Left renal cortex interstitium (tissue), 4 donors: ENCODE results near the gene FOXD1. TPM values are rescaled to one million over a fixed set of nuclear protein-coding genes. Genes with fewer than 3 reads are reported as not detected.
"Not testable (repeated sequence)": the region's sequence is repeated elsewhere in the genome, so short reads cannot be mapped to it uniquely, and the experiment has no call there.

Experiments used
- DNase-seq, 4 donors: peaks; one replicate each; pipeline ENCODE4 v3.0.0-alpha.2; 2013; ENCODE audit warnings: low read depth in 4 of 4, low spot score in 2 of 4, missing footprints in 1 of 4
- polyA plus RNA-seq, 4 donors: library from polyadenylated mRNA; unstranded; fragments of 120-200 nt; gene quantifications; one replicate each; pipeline ENCODE4 v1.2.1, GENCODE V29; 2013; ENCODE audit not compliant: insufficient read length in 4 of 4

FOXD1 gene
- polyA plus RNA-seq, 4 donors, result 7.9 to 23.6 (median 15.2) TPM

DNA sequence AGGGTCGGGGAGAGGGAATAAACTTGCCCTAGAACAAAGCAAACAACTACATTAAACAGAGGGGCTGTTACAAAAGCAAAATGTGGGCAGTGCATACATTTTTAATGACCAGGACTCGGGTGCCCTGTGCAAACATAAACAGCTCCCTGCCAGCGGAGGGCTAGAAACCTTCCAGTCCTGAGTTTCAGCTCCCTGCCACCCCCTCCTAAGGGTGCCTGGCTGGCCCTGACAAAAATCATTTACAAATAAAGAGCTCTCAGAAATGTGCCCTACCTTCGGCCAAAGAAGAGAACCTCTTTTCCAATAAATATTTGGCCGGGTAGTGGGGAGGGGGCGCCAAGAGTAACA is 29.5 kb downstream of the FOXD1 start:
- DNase-seq, result no peak

DNA sequence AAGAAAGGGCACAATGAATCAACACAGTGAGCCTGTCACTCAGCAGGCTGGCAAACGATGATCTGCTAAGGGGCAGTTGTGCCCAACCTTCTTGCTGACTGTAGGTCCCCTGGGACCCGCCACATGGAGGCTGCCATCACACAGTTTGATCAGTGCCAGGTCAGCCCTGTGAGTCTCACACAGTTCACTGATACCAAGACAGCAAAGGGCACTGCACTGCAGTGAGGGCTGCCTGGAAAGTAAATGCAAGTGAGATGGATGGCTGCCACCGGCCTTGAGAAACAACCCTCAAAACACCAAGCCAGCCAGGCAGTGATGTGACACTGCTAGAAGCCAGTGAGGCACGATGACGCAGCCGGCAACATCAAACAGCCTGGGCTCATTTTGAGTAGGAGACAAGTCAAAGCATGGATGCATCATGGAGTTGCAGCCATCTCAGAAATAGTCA is 30.3 kb downstream of the FOXD1 start:
- DNase-seq, result no peak

DNA sequence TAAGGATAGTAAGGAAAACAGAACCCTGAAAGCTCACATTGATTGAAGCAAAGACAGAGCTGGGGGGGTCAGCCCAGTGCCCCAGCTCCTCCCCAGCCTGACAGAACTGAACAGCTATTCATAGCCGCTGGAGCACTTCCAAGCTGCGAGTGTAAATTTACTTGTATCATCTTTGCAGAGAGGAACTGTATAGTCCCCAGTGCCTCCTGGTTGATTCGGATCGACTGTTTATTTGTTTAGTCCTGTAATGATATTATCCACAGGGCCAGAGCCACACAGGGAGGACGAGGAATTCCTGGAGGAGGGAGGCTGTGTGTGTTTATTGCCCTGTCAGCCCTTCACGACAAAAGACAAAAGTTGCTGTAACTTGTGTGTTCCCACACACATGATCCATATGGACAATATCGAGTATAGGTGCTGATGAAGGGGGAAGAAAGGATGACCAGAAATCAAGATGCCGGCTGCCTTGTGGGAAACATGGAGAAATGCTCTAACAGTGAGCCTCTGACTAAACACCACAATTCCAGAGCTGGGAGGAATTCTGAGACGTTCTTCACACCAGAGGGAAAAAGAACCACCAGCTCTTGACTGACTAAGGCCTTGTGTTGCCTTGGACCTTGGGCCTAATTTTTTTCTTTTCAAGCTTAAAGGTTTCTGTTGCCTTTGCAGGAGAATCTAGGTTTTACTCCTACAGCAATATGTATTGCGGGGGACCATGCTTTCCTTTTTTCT is 31.1 kb downstream of the FOXD1 start:
- no peak for DNase-seq

GRCh38 chr5:73415617-73416016 is 33.0 kb downstream of the FOXD1 start:
- DNase-seq, result no peak

DNA sequence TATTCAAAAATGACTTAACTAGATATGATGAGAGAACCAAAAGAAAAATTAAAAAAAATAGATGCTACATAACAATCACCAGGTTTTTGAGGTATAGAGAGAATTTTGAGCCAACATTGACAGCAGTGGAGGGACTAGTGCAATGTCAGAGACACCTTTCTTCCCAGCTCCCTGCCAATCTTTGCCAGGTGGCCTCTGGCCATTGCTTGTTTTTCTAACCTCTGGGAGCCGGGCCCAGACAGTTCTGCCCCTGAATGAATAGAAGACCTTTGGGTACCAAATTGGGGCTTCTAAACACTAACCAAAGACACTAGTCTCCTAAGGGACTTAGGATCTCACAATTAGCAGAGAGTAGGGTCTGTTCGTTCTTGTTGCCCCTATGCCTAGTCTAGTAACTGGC is 33.4 kb downstream of the FOXD1 start:
- DNase-seq, result no peak

GRCh38 chr5:73412597-73412988 is 36.0 kb downstream of the FOXD1 start:
- DNase-seq, result no peak

- DNase-seq, result no peak
Observed at GRCh38 chr5:73411936-73412596, 36.5 kb downstream of the FOXD1 start.

DNA sequence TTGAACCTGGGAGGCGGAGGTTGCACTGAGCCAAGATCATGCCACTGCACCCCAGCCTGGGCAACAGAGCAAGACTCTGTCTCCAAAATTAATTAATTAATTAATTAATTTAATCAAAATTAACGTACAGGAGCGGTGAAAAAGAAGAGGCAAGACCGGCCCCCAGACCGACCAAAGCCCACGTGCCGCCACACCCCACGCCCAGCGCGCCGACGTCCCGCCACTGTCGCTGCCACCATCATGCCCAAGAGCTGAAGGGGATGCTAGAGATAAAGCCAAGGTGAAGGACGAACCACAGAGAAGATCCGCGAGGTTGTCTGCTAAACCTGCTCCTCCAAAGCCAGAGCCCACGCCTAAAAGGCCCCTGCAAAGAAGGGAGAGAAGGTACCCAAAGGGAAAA is 38.6 kb downstream of the FOXD1 start:
- not testable (repeated sequence) for DNase-seq

GRCh38 chr5:73405691-73406090 is 42.9 kb downstream of the FOXD1 start:
- DNase-seq, result no peak

DNA sequence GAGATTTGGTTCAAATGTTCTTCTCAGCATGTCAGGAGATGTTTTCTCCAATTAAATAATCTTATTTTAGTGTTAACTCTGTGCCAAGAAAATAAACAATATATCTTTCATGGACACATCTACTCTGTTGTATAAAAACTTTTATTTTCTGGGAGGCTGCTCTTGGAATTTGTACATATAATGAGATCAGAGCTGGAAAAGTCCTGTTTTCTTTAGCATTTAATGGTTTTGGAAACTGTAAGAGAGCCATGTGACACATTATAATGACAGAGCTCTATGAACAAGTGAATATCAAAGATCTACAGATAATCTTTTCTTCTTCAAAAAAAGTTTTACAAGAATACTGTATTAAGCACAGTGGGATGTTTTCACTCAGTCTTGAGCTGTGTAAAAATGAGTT is 48.8 kb downstream of the FOXD1 start:
- DNase-seq, result no peak

Other genes with a start within 250 kb of the FOXD1 start
- 1,000 to 10,000 TPM in 2 of 4 donors, 100 to 1,000 TPM in 2; 799 to 1,047 (median 969) TPM for gene BTF3, start 49.7 kb upstream of the FOXD1 start, polyA plus RNA-seq
- 10 to 100 TPM; 36.8 to 68.7 (median 47.3) TPM for gene ANKRA2, start 116.9 kb upstream of the FOXD1 start, polyA plus RNA-seq
- gene UTP15, start 117.0 kb upstream of the FOXD1 start, polyA plus RNA-seq, result 10 to 100 TPM; 12.6 to 19.9 (median 17.3) TPM
- gene ARHGEF28, start 177.4 kb upstream of the FOXD1 start, polyA plus RNA-seq, result 10 to 100 TPM; 42.0 to 57.9 (median 51.4) TPM